Lung (tissue), 12 donors: ENCODE data around the gene DDRGK1. TPM values are rescaled to one million over a fixed set of nuclear protein-coding genes. Genes with fewer than 3 reads are reported as not detected.

Experiments used
- ATAC-seq: fragments of 200-7000 bp; cut with Tn5 transposase; one replicate; pipeline ENCODE4 v1.9.1; 2020; ENCODE audit warnings: moderate number of reproducible peaks; ENCODE audit not compliant: insufficient read depth, low FRiP score
- DNase-seq, 3 donors: peaks; one replicate each; pipeline ENCODE4 v3.0.0-alpha.2; 2013 to 2017
- H3K27ac ChIP-seq, 2 donors: one replicate each; pipeline ENCODE4 v1.5.1; 2013; ENCODE audit warnings: mild to moderate bottlenecking in 2 of 2, moderate library complexity in 2 of 2, control low read depth in 1 of 2, inconsistent platforms in 1 of 2, low read depth in 1 of 2, low read length in 1 of 2
- H3K27me3 ChIP-seq, 3 donors: one replicate each; pipeline ENCODE4 v1.5.1; 2013; ENCODE audit warnings: low read length in 2 of 3; ENCODE audit not compliant: control insufficient read depth in 3 of 3, insufficient read depth in 3 of 3
- H3K36me3 ChIP-seq, 4 donors: one replicate each; pipeline ENCODE4 v1.5.1; 2013; ENCODE audit warnings: low read length in 4 of 4, mild to moderate bottlenecking in 1 of 4, moderate library complexity in 1 of 4; ENCODE audit not compliant: control insufficient read depth in 4 of 4, insufficient read depth in 4 of 4
- H3K4me1 ChIP-seq, 5 donors: one replicate each; pipeline ENCODE4 v1.5.1; 2013; ENCODE audit warnings: low read length in 5 of 5, mild to moderate bottlenecking in 2 of 5, moderate library complexity in 1 of 5; ENCODE audit not compliant: control insufficient read depth in 5 of 5, insufficient read depth in 5 of 5
- H3K4me3 ChIP-seq: one replicate; pipeline ENCODE4 v1.5.1; 2013; ENCODE audit warnings: mild to moderate bottlenecking, control low read depth, moderate library complexity
- H3K9ac ChIP-seq, 2 donors: one replicate each; pipeline ENCODE4 v1.5.1; 2013; ENCODE audit warnings: low read length in 2 of 2, control low read depth in 1 of 2; ENCODE audit not compliant: insufficient read depth in 1 of 2
- H3K9me3 ChIP-seq, 4 donors: one replicate each; pipeline ENCODE4 v1.5.1; 2013; ENCODE audit warnings: low read length in 3 of 4, mild to moderate bottlenecking in 1 of 4, moderate library complexity in 1 of 4; ENCODE audit not compliant: control insufficient read depth in 4 of 4, insufficient read depth in 3 of 4
- WGBS, 2 donors: extraction: QIAGEN DNeasy Blood & Tissue Kit; methylation state at CpG; one replicate each; pipeline ENCODE4 v1.1.7; 2013; 5-methylcytosine and 5-hydroxymethylcytosine counted together
- polyA plus RNA-seq, 2 donors: library from polyadenylated mRNA; stranded (reverse); fragments of 200-250 nt; gene quantifications; one replicate each; pipeline ENCODE4 v1.2.1, GENCODE V29; 2013
- total RNA-seq, 2 donors: library from RNA; depleted of rRNA in 1 of 2; stranded (reverse); fragments of >200 nt in 1 of 2; gene quantifications; one replicate each; pipeline ENCODE4 v1.2.1, GENCODE V29; 2014 to 2021
- TF ChIP-seq, protein P1 (sequence below): IDR thresholded peaks from 2 replicates; pipeline ENCODE4 v1.5.1; 2012; ENCODE audit warnings: mild to moderate bottlenecking; ENCODE audit errors: control extremely low read depth, extremely low read depth
- donor health status: control.
- donor health status: control.
- donor health status: Bipolar disorder and iron deficiency.
- donor health status: healthy.
- donor health status: DM: yes; HTN: yes; CAD: no.

DDRGK1 gene
- total and polyA plus RNA-seq, 4 donors: 44.3 to 95.1 (median 85.9) TPM

GRCh38 chr20:3239867-3240775, 35.6 kb upstream of the DDRGK1 start:
- Histone ChIP-seq H3K27me3 (peaks cover 0 to 59% (median 44%) of the 10 kb centered on the region in 3 donors), H3K4me1 (peaks cover 0 to 22% (median 0%) of the 10 kb centered on the region in 5 donors), H3K4me3 (peak overlapping the region; percentile 65), H3K27ac (no peak overlapping the region), H3K36me3 (no peaks in the 10 kb centered on the region), H3K9me3 (peaks cover 0 to 2% (median 0%) of the 10 kb centered on the region in 4 donors), H3K9ac (no peak overlapping the region)
- ATAC-seq (no peak), DNase-seq (no peak)
- TF ChIP-seq, protein P1, sequence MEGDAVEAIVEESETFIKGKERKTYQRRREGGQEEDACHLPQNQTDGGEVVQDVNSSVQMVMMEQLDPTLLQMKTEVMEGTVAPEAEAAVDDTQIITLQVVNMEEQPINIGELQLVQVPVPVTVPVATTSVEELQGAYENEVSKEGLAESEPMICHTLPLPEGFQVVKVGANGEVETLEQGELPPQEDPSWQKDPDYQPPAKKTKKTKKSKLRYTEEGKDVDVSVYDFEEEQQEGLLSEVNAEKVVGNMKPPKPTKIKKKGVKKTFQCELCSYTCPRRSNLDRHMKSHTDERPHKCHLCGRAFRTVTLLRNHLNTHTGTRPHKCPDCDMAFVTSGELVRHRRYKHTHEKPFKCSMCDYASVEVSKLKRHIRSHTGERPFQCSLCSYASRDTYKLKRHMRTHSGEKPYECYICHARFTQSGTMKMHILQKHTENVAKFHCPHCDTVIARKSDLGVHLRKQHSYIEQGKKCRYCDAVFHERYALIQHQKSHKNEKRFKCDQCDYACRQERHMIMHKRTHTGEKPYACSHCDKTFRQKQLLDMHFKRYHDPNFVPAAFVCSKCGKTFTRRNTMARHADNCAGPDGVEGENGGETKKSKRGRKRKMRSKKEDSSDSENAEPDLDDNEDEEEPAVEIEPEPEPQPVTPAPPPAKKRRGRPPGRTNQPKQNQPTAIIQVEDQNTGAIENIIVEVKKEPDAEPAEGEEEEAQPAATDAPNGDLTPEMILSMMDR: no peak
- 15 to 16% methylated on average over 54 of the region's 54 CpGs for WGBS, 2 donors

DNA sequence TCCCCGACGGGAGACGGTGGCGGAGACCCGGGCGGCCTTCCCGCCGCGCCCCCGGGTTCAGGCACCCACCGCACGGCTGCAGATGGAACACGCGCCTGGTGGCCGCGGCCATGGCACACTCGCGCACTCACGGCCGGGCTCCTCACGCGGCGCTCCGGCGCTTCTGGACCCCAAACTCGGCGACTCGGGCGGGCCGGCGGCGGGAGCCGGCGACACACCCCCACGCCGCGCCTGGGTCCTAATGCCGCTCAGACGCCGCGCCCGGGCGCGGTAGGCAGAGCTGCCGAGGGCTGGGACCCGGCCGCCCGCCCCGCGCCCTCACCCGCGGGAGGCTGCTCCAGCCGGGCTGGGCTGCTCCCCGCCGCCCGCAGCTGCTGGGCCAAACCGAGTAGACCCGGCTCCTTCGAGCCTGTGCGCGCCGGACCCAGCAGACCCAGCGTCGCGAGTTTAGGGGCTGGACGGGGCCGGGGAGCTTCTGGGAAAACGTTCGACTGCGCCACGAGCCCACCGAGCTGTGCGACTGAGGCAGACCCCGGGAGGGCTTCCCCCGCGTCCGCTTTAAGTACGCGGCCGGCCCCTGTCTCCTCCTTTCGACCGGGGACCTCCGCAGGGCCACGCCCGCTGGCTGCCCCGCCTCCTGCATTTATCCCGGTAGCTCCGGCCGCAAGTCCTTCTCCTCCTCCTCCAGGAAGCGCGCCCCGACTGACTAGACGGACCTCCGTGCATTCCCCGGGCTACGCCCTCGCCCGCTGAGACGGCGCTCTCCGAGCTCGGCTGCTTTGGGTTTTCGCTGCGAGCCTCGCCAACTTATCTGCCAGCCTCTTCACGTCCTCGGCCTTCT, 34.8 kb upstream of the DDRGK1 start, which contains the start of gene SLC4A11:
TSS of gene SLC4A11 (minus strand) at position 165 of the 841 bp plus-strand sequence. CDS start at position 112, 53 bp downstream.
- ATAC-seq: peak; percentile 76
- peak in 1 of 3 donors; percentile 25 for DNase-seq
- Histone ChIP-seq H3K27ac (no peak within 1 kb of the TSS), H3K27me3 (peaks cover 0 to 59% (median 44%) of the 10 kb centered on the region in 3 donors), H3K36me3 (no peaks in the 10 kb centered on the region), H3K9me3 (peaks cover 0 to 2% (median 0%) of the 10 kb centered on the region in 4 donors), H3K4me1 (peaks cover 0 to 22% (median 0%) of the 10 kb centered on the region in 5 donors), H3K4me3 (peak within 1 kb of the TSS; percentile 65), H3K9ac (no peak within 1 kb of the TSS)
- WGBS, 2 donors: 1% methylated on average over 58 to 107 of the region's 107 CpGs
- TF ChIP-seq, protein P1: no peak

DNA sequence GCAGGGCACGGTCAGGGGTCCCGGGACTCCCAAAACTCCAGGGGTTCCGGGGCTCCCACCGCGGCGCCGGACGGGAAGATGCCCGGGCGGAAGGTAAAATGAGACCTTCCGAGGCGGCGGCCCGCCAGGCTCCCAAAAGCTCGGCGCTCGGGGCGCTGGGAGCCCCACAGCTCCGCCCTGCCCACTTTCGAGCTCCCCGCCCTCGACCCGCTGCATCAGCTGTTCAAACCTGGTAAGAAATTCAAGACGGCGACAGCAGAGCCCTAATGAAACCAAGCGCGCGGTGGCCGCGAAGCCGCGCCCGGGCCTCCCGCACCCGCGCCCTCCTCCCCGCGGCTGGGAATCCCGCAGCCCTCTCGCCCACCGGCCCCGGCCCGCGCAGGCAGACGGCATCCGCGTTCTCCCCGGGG, 34.1 kb upstream of the DDRGK1 start:
- TF ChIP-seq, protein P1: no peak
- 1% methylated on average over 41 to 48 of the region's 48 CpGs for WGBS, 2 donors
- Histone ChIP-seq H3K36me3 (no peaks in the 10 kb centered on the region), H3K27ac (no peak overlapping the region), H3K27me3 (peaks cover 0 to 59% (median 44%) of the 10 kb centered on the region in 3 donors), H3K4me3 (peak overlapping the region; percentile 65), H3K9me3 (peaks cover 0 to 2% (median 0%) of the 10 kb centered on the region in 4 donors), H3K4me1 (peaks cover 0 to 22% (median 0%) of the 10 kb centered on the region in 5 donors), H3K9ac (no peak overlapping the region)
- peak; percentile 14 for ATAC-seq
- DNase-seq: no peak
